ENCODE data around the gene GHR.

DNA sequence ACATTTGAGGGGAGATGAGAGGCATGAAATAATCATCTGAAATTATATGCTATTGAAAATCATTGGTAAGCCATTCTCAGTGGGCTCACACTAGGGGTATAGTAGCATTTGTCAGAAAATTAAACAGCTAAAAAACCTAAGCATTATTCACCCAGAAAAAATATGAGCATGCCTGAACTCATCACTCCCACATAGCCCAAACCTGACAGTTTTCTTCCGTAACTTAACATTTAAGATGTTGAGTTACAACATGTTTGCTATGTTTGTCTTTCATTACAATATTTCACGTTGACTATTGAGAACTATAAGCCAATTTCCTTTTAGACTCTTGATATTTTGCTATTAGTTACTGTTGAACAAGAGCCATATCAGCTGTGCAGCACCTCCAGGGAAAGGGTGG, 23.5 kb upstream of the GHR start:
- TF ChIP-seq, protein P1, sequence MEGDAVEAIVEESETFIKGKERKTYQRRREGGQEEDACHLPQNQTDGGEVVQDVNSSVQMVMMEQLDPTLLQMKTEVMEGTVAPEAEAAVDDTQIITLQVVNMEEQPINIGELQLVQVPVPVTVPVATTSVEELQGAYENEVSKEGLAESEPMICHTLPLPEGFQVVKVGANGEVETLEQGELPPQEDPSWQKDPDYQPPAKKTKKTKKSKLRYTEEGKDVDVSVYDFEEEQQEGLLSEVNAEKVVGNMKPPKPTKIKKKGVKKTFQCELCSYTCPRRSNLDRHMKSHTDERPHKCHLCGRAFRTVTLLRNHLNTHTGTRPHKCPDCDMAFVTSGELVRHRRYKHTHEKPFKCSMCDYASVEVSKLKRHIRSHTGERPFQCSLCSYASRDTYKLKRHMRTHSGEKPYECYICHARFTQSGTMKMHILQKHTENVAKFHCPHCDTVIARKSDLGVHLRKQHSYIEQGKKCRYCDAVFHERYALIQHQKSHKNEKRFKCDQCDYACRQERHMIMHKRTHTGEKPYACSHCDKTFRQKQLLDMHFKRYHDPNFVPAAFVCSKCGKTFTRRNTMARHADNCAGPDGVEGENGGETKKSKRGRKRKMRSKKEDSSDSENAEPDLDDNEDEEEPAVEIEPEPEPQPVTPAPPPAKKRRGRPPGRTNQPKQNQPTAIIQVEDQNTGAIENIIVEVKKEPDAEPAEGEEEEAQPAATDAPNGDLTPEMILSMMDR (IDR thresholded peaks at IDR 0.05; ENCODE audit: borderline replicate concordance, extremely low read depth, low read length, poor library complexity, severe bottlenecking), result no peak
- no peak for TF ChIP-seq EZH2 (IDR thresholded peaks at IDR 0.05; ENCODE audit: borderline replicate concordance, low read depth, low read length, severe bottlenecking)

Data from DND-41 (cell line).